HG02623 (cell line): Measurements from ENCODE around the gene TMEM183A.

Experiments
- ATAC-seq: cut with Tn5 transposase; IDR thresholded peaks from one replicate; pipeline ENCODE4 v1.9.1; 2021; ENCODE audit warnings: moderate library complexity; ENCODE audit not compliant: unreplicated experiment

TMEM183A gene, protein sequence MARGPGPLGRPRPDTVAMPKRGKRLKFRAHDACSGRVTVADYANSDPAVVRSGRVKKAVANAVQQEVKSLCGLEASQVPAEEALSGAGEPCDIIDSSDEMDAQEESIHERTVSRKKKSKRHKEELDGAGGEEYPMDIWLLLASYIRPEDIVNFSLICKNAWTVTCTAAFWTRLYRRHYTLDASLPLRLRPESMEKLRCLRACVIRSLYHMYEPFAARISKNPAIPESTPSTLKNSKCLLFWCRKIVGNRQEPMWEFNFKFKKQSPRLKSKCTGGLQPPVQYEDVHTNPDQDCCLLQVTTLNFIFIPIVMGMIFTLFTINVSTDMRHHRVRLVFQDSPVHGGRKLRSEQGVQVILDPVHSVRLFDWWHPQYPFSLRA

GRCh38 chr1:203006948-203007871 lies at the start of gene TMEM183A:
TMEM183A (plus strand) TSS chr1:203007374; CDS start chr1:203007466, 92 bp downstream.
- peak; percentile 87 for ATAC-seq

DNA sequence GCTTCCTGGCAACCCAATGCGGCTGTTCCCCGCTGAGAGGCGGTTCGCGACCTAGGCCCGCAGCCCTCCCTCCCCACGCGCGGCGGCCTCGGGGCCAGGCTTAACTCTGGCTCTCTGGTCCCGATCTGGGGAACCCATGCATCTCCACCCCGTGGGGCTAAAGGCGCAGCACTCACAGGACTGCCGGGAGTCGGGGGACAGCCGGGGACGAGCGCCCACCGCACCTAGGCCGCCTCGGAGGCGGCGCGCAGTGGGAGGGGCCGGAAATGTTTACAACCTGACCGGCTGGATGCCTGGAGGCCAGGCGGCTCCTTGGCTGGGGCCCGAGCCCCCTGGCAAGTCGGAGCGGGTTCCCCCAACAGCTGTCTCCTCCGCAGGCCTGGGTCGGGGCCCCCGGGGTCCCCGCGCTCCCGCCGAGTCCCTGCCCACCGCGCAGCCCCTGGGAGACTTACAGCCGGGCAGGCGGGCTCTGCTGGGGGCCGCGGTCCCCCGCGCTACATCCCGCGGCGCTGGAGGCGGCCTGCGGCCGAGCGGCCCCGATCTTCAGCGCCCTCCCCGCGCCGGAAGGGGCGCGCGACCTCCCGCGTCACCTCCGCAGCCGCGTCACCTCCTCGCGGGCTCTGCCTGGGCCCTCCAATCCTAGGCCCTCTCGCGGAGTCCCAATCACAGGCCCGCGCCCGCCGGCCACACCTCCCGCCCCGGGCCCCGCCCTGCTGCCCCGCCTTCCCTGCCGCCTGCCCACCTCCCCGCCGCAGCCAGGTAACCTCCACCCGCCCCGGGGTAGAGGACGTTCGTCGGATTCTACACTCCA lies 49.2 kb upstream of the TMEM183A start, which contains the start of gene ADIPOR1:
Gene ADIPOR1 (minus strand): TSS at position 580 of the 811 bp plus-strand sequence. CDS start 7,242 bp downstream, outside the sequence.
- peak; percentile 94 for ATAC-seq

GRCh38 chr1:202958544-202959275 lies 48.5 kb upstream of the TMEM183A start:
- no peak for ATAC-seq

DNA sequence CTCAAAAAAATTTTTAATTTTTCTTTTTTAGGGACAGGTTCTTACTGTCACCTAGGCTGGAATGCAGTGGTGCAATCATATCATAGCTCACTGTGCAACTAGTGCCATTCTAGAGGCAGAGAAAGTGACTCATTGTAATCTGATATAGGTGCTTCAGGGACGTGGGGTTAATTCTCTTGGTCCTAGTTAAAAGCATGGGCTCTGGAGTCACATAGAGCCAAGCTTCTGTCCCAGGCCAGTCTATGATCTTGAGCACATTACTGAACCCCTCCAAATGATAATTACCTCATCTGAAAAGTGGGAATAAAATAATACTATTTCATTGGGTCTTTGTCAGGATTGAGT lies 47.9 kb upstream of the TMEM183A start:
- no peak for ATAC-seq

DNA sequence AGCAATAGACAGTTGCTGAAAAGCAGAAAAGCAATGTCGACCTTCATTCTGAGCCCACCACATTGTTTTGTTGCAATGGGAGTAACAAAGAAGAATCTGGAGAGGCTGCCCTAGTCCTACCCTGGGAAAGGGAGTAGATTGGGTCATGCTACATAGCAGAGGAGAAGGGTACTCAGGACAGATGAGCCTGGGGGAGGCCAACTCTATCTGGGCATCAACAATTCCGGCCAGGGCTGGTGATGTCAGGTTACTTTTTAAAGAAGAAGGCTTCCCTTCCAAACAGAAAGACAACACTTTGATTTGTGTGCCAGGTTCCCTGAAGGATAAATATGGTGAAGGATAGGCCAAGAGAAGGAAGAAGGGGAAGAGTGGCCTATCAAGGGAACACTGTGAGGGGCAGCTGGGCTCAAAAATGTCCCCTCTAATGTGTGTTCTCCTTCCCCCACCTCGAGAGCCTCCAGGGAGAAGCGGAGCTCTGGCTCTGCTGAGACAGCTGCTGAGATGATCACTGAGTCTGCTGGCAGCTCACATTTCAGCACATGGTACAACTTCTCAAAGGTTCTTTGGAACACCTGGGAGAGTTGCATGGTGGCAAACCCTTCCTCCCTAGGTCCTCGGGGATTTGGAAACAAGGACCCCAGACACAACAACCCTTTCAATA lies 45.8 kb upstream of the TMEM183A start:
- no peak for ATAC-seq

DNA sequence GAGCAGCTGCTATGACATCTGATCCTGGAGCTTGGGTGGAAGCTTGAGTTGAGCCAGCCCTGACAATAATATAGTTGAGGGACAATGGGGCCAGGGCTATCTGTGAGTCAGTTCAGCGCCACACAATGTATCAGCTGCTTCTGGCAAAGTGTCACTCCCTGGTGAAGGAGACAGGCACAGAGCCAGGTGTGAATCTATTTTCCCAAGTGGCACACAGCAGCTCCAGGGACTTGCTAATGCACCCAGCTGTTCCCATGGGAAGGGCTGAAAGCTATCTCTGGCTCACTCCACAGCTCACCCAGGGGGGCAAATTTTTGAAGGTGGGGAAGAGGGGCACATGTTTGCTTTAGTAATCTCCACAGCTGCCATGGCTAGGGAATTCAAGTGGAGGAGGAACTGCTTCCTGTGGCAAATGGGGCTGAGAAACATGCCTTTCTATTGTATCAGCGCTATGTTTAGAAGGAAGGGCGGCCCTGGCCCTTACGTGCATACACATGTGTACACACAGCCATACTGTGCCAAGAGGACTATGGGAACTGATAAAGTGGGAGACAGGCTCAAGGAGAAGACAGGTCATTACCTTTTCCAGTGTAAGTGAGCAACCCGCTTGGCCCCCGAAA lies 42.3 kb upstream of the TMEM183A start:
- ATAC-seq = no peak

- ATAC-seq = no peak
These were observed 41.8 kb upstream of the TMEM183A start for GRCh38 chr1:202965422-202965821.

- ATAC-seq = no peak
These were observed 40.9 kb upstream of the TMEM183A start for GRCh38 chr1:202966006-202966898.

- ATAC-seq = no peak
These were observed 39.4 kb upstream of the TMEM183A start for GRCh38 chr1:202967684-202968281.

- ATAC-seq = no peak
These were observed 38.8 kb upstream of the TMEM183A start for GRCh38 chr1:202968351-202968750.

GRCh38 chr1:202968895-202969295 lies 38.3 kb upstream of the TMEM183A start:
- ATAC-seq = no peak

GRCh38 chr1:202972046-202972445 lies 35.1 kb upstream of the TMEM183A start:
- no peak for ATAC-seq

DNA sequence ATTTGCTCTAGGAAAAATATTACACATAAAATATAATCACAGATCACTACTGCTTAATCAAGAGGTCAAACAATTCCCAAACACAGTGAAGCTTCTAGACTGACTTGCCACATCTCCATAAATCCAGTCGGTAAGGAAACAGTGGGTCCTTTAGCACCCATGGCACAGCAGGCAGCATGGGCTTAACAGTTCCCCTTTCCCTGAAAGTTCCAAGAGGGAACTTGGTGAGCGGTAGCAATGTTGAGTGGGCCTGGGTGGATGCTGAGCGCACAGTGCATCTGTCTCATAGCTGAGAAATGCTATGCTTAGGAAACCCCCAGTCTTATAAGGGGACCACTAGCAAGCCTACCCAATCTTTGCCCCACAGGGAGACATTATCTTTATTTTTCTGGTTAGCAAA lies 32.3 kb upstream of the TMEM183A start:
- no peak for ATAC-seq

DNA sequence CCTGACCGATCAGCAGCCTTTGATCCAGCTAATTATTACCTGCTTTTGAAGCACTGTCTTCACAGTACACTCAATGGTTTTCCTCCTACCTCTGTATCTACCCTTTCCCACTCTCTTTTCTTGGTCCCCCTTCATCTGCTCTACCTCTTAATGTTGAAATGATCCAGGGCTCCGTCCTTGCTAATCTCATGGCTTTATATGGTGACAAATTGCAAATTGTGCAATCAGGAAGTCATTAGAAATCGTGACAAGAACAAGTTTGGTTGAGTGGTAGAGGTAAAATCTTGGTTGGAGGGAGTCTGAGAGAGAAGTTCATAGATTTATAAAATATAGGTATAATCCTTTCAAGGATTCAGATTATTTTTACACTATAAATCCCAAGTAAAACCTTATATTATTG lies 30.5 kb upstream of the TMEM183A start:
- no peak for ATAC-seq

GRCh38 chr1:202979459-202979858 lies 27.7 kb upstream of the TMEM183A start:
- ATAC-seq = no peak

DNA sequence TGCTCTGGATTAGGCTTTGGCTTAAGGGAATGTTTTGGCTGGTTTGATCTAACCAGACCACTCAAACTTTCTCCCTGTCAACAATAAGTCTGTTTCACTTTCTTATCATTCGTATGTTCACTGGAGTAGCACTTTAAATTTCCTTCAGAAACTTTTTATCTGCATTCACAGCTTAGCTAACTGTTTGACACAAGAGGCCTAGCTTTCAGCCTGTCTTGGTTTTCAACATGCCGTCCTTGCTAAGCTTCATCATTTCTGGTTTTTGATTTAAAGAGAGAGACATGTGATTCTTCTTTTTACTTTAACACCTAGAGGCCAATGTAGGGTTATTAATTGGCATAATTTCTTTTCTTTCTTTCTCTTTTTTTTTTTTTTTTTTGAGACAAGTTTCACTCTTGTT lies 25.2 kb upstream of the TMEM183A start:
- no peak for ATAC-seq

DNA sequence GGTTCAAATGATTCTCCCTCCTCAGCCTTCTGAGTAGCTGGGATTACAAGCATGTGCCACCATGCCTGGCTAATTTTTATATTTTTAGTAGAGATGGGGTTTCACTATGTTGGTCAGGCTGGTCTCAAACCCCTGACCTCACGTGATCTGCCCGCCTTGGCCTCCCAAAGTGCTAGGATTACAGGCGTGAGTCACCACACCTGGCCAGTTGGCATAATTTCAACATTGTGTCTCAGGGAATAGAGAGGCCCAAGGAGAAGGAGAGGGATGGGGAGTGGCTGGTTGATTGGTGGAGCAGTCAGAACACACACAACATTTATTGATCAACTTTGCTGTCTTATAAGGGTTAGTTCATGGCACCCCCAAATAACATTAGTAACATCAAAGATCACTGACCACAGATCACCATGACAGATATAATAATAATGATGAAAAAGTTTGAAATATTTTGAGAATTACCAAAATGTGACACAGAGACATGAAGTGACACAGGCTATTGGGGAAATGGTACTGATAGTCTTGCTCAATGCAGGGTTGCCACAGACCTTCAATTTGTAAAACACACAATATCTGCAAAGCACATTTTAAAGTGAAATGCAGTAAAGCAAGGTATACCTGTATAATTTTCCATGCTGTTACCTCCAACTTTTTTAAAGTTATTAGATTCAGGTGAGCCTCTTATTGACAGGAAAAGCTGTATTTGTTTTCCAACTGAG lies 24.3 kb upstream of the TMEM183A start:
- ATAC-seq = no peak
